BLaER1 (cell line): ENCODE results near the gene NUDCD3.

Source experiments
- H3K27ac ChIP-seq: shearing (Covaris generic); formaldehyde crosslinking; 2 replicates; pipeline ENCODE4 v1.8.1; 2022
- H3K27me3 ChIP-seq: shearing (Covaris generic); formaldehyde crosslinking; 2 replicates; pipeline ENCODE4 v1.8.1; 2022
- H3K36me3 ChIP-seq: shearing (Covaris generic); formaldehyde crosslinking; 2 replicates; pipeline ENCODE4 v1.8.1; 2022
- H3K4me1 ChIP-seq: shearing (Covaris generic); formaldehyde crosslinking; 2 replicates; pipeline ENCODE4 v1.8.1; 2022
- H3K4me2 ChIP-seq: shearing (Covaris generic); formaldehyde crosslinking; 2 replicates; pipeline ENCODE4 v1.8.1; 2022
- H3K4me3 ChIP-seq: shearing (Covaris generic); formaldehyde crosslinking; 2 replicates; pipeline ENCODE4 v1.8.1; 2022
- H3K9ac ChIP-seq: shearing (Covaris generic); formaldehyde crosslinking; 2 replicates; pipeline ENCODE4 v1.8.1; 2022
- H3K9me3 ChIP-seq: shearing (Covaris generic); formaldehyde crosslinking; 2 replicates; pipeline ENCODE4 v1.8.1; 2022
- H4K20me1 ChIP-seq: shearing (Covaris generic); formaldehyde crosslinking; 2 replicates; pipeline ENCODE4 v1.8.1; 2022
- Cebpa-rat ChIP-seq: shearing (Covaris generic); IDR thresholded peaks from 2 replicates; pipeline ENCODE4 v1.8.1; 2022

Gene NUDCD3

GRCh38 chr7:44348300-44348699 is 142.2 kb downstream of the NUDCD3 start:
- no peak for TF ChIP-seq Cebpa-rat
- Histone ChIP-seq H4K20me1 (no peaks in the 10 kb centered on the region), H3K27me3 (no peaks in the 10 kb centered on the region), H3K4me1 (0 out of 2 replicates have a peak, but pooled peaks cover 7% of the 10 kb centered on the region), H3K36me3 (no peaks in the 10 kb centered on the region), H3K4me3 (no peak overlapping the region), H3K9ac (no peak overlapping the region), H3K27ac (no peak overlapping the region), H3K4me2 (0 out of 2 replicates have a peak overlapping the region, but pooled peaks have one; percentile 13), H3K9me3 (peaks cover 22% of the 10 kb centered on the region)

GRCh38 chr7:44347546-44348114 is 142.8 kb downstream of the NUDCD3 start:
- Histone ChIP-seq H3K27ac (no peak overlapping the region), H3K9me3 (peaks cover 27% of the 10 kb centered on the region), H3K4me3 (no peak overlapping the region), H4K20me1 (no peaks in the 10 kb centered on the region), H3K4me1 (0 out of 2 replicates have a peak, but pooled peaks cover 7% of the 10 kb centered on the region), H3K9ac (no peak overlapping the region), H3K27me3 (no peaks in the 10 kb centered on the region), H3K36me3 (no peaks in the 10 kb centered on the region), H3K4me2 (no peak overlapping the region)
- TF ChIP-seq Cebpa-rat: no peak

- Histone ChIP-seq H3K4me3 (no peak overlapping the region), H3K27ac (no peak overlapping the region)
Measured at GRCh38 chr7:44346063-44346462, 144.4 kb downstream of the NUDCD3 start.

GRCh38 chr7:44341401-44341800 is 149.1 kb downstream of the NUDCD3 start:
- Histone ChIP-seq H3K4me1 (no peaks in the 10 kb centered on the region), H3K27me3 (no peaks in the 10 kb centered on the region), H3K9me3 (peaks cover 17% of the 10 kb centered on the region), H4K20me1 (no peaks in the 10 kb centered on the region), H3K4me2 (no peak overlapping the region), H3K27ac (no peak overlapping the region), H3K36me3 (no peaks in the 10 kb centered on the region), H3K4me3 (no peak overlapping the region), H3K9ac (no peak overlapping the region)
- no peak for TF ChIP-seq Cebpa-rat

More at GRCh38 chr7:44346063-44346462, 144.4 kb downstream of the NUDCD3 start:
- H3K9me3 ChIP-seq: peaks cover 23% of the 10 kb centered on the region
- H4K20me1 ChIP-seq: no peaks in the 10 kb centered on the region
- no peaks in the 10 kb centered on the region for H3K27me3 ChIP-seq
- H3K36me3 ChIP-seq: no peaks in the 10 kb centered on the region
- no peak overlapping the region for H3K9ac ChIP-seq
- no peak for TF ChIP-seq Cebpa-rat
- 0 out of 2 replicates have a peak, but pooled peaks cover 7% of the 10 kb centered on the region for H3K4me1 ChIP-seq
- no peak overlapping the region for H3K4me2 ChIP-seq

- no peaks in the 10 kb centered on the region for H4K20me1 ChIP-seq
- H3K4me2 ChIP-seq: no peak overlapping the region
- H3K36me3 ChIP-seq: no peaks in the 10 kb centered on the region
- TF ChIP-seq Cebpa-rat: no peak
- peaks cover 20% of the 10 kb centered on the region for H3K9me3 ChIP-seq
- H3K9ac ChIP-seq: no peak overlapping the region
- H3K4me1 ChIP-seq: no peaks in the 10 kb centered on the region
- H3K27me3 ChIP-seq: no peaks in the 10 kb centered on the region
- no peak overlapping the region for H3K27ac ChIP-seq
- H3K4me3 ChIP-seq: no peak overlapping the region
Measured at GRCh38 chr7:44338600-44338999, 151.9 kb downstream of the NUDCD3 start.

- TF ChIP-seq Cebpa-rat: no peak
Measured at GRCh38 chr7:44336491-44336890, 154.0 kb downstream of the NUDCD3 start.

GRCh38 chr7:44335184-44335583 is 155.3 kb downstream of the NUDCD3 start:
- no peaks in the 10 kb centered on the region for H3K27me3 ChIP-seq
- TF ChIP-seq Cebpa-rat: no peak
- no peak overlapping the region for H3K27ac ChIP-seq
- peaks cover 13% of the 10 kb centered on the region for H3K9me3 ChIP-seq
- no peak overlapping the region for H3K4me3 ChIP-seq
- H3K36me3 ChIP-seq: no peaks in the 10 kb centered on the region
- H3K9ac ChIP-seq: no peak overlapping the region
- no peak overlapping the region for H3K4me2 ChIP-seq
- H3K4me1 ChIP-seq: no peaks in the 10 kb centered on the region
- no peaks in the 10 kb centered on the region for H4K20me1 ChIP-seq

More at GRCh38 chr7:44336491-44336890, 154.0 kb downstream of the NUDCD3 start:
- Histone ChIP-seq H3K27ac (no peak overlapping the region), H3K4me2 (no peak overlapping the region), H3K9ac (no peak overlapping the region), H3K9me3 (peaks cover 13% of the 10 kb centered on the region), H4K20me1 (no peaks in the 10 kb centered on the region), H3K27me3 (no peaks in the 10 kb centered on the region), H3K4me1 (no peaks in the 10 kb centered on the region), H3K4me3 (no peak overlapping the region), H3K36me3 (no peaks in the 10 kb centered on the region)

GRCh38 chr7:44334734-44335097 is 155.7 kb downstream of the NUDCD3 start:
- H3K9ac ChIP-seq: no peak overlapping the region
- no peak overlapping the region for H3K27ac ChIP-seq
- H3K27me3 ChIP-seq: no peaks in the 10 kb centered on the region
- H3K4me3 ChIP-seq: no peak overlapping the region
- H4K20me1 ChIP-seq: no peaks in the 10 kb centered on the region
- H3K4me2 ChIP-seq: no peak overlapping the region
- TF ChIP-seq Cebpa-rat: no peak
- no peaks in the 10 kb centered on the region for H3K36me3 ChIP-seq
- no peaks in the 10 kb centered on the region for H3K4me1 ChIP-seq
- H3K9me3 ChIP-seq: peaks cover 13% of the 10 kb centered on the region

GRCh38 chr7:44333911-44334733 is 156.3 kb downstream of the NUDCD3 start:
- H3K4me1 ChIP-seq: no peaks in the 10 kb centered on the region
- no peak overlapping the region for H3K27ac ChIP-seq
- no peaks in the 10 kb centered on the region for H4K20me1 ChIP-seq
- TF ChIP-seq Cebpa-rat: no peak
- H3K27me3 ChIP-seq: no peaks in the 10 kb centered on the region
- H3K36me3 ChIP-seq: no peaks in the 10 kb centered on the region
- H3K9ac ChIP-seq: no peak overlapping the region
- H3K9me3 ChIP-seq: peaks cover 13% of the 10 kb centered on the region
- H3K4me3 ChIP-seq: no peak overlapping the region
- no peak overlapping the region for H3K4me2 ChIP-seq

GRCh38 chr7:44331682-44332081 is 158.8 kb downstream of the NUDCD3 start:
- Histone ChIP-seq H3K9me3 (peaks cover 6% of the 10 kb centered on the region; the same call in 1 of the 2 replicates), H3K4me3 (no peak overlapping the region), H4K20me1 (no peaks in the 10 kb centered on the region), H3K4me1 (peaks cover 4% of the 10 kb centered on the region), H3K27me3 (peaks cover 12% of the 10 kb centered on the region), H3K4me2 (no peak overlapping the region), H3K9ac (no peak overlapping the region), H3K27ac (no peak overlapping the region), H3K36me3 (no peaks in the 10 kb centered on the region)
- TF ChIP-seq Cebpa-rat: no peak
